Stimulated activated naive CD8-positive, alpha-beta T cell treated with anti-CD3 and anti-CD28 coated beads, Interleukin-15, amount 100 ng/mL, for 72 hours (primary cell): ENCODE measurements around the gene ZNF195.
"Not testable (repeated sequence)": the region's sequence is repeated elsewhere in the genome, so short reads cannot be mapped to it uniquely, and the experiment has no call there.

Experiments used
- ATAC-seq: fragments of 150-1000 bp; cut with Tn5 transposase; 2 replicates; pipeline ENCODE4 v1.10.0; 2021; ENCODE audit warnings: mild to moderate bottlenecking, moderate library complexity
- DNase-seq, 2 donors: peaks; one replicate each; pipeline ENCODE4 v3.0.0; 2021 to 2022
- H3K27ac Mint-ChIP-seq, 2 donors: one replicate each; pipeline ENCODE4 v1.8.0; 2022; ENCODE audit warnings: mild to moderate bottlenecking in 2 of 2, mixed read lengths in 2 of 2, moderate library complexity in 2 of 2
- H3K27me3 Mint-ChIP-seq: one replicate; pipeline ENCODE4 v1.8.0; 2022; ENCODE audit warnings: mixed read lengths
- H3K4me1 Mint-ChIP-seq: one replicate; pipeline ENCODE4 v1.8.0; 2022; ENCODE audit warnings: mild to moderate bottlenecking, mixed read lengths
- H3K4me3 Mint-ChIP-seq, 2 donors: one replicate each; pipeline ENCODE4 v1.8.0; 2022; ENCODE audit warnings: mild to moderate bottlenecking in 2 of 2, mixed read lengths in 2 of 2, moderate library complexity in 1 of 2
- H3K9me3 Mint-ChIP-seq, 2 donors: one replicate each; pipeline ENCODE4 v1.8.0; 2022; ENCODE audit warnings: mixed read lengths in 2 of 2

The ZNF195 gene

GRCh38 chr11:3408058-3408605 lies 29.2 kb upstream of the ZNF195 start:
- ATAC-seq, H3K4me1 Mint-ChIP-seq, DNase-seq, H3K27me3 Mint-ChIP-seq, H3K27ac Mint-ChIP-seq, H3K4me3 Mint-ChIP-seq, H3K9me3 Mint-ChIP-seq: not testable (repeated sequence)

- H3K9me3 Mint-ChIP-seq, H3K4me1 Mint-ChIP-seq, H3K27me3 Mint-ChIP-seq, DNase-seq, ATAC-seq, H3K4me3 Mint-ChIP-seq, H3K27ac Mint-ChIP-seq: not testable (repeated sequence)
These were observed 28.0 kb upstream of the ZNF195 start for GRCh38 chr11:3406937-3407336.

GRCh38 chr11:3406223-3406875 lies 27.4 kb upstream of the ZNF195 start:
- not testable (repeated sequence) for DNase-seq, ATAC-seq, H3K9me3 Mint-ChIP-seq, H3K4me3 Mint-ChIP-seq, H3K4me1 Mint-ChIP-seq, H3K27me3 Mint-ChIP-seq, H3K27ac Mint-ChIP-seq

GRCh38 chr11:3404076-3404925 lies 25.4 kb upstream of the ZNF195 start:
- H3K9me3 Mint-ChIP-seq, H3K4me1 Mint-ChIP-seq, H3K27me3 Mint-ChIP-seq, H3K4me3 Mint-ChIP-seq, DNase-seq, ATAC-seq: not testable (repeated sequence)
- H3K27ac Mint-ChIP-seq = peak overlapping the region in 1 of 2 donors; percentile 27

- ATAC-seq, H3K9me3 Mint-ChIP-seq, H3K27me3 Mint-ChIP-seq, H3K4me3 Mint-ChIP-seq, DNase-seq, H3K27ac Mint-ChIP-seq, H3K4me1 Mint-ChIP-seq: not testable (repeated sequence)
These were observed 23.9 kb upstream of the ZNF195 start for GRCh38 chr11:3402861-3403250.

- DNase-seq, H3K27me3 Mint-ChIP-seq, H3K27ac Mint-ChIP-seq, ATAC-seq, H3K4me3 Mint-ChIP-seq, H3K9me3 Mint-ChIP-seq, H3K4me1 Mint-ChIP-seq: not testable (repeated sequence)
These were observed 23.4 kb upstream of the ZNF195 start for GRCh38 chr11:3402181-3402860.

- not testable (repeated sequence) for H3K4me3 Mint-ChIP-seq, H3K27ac Mint-ChIP-seq, ATAC-seq, DNase-seq, H3K27me3 Mint-ChIP-seq, H3K4me1 Mint-ChIP-seq, H3K9me3 Mint-ChIP-seq
These were observed 22.1 kb upstream of the ZNF195 start for GRCh38 chr11:3401052-3401451.

- H3K4me1 Mint-ChIP-seq, ATAC-seq, H3K4me3 Mint-ChIP-seq, H3K9me3 Mint-ChIP-seq, H3K27ac Mint-ChIP-seq, DNase-seq: not testable (repeated sequence)
- H3K27me3 Mint-ChIP-seq = peaks cover 12% of the 10 kb centered on the region
These were observed 19.6 kb upstream of the ZNF195 start for GRCh38 chr11:3398509-3398908.

GRCh38 chr11:3398106-3398505 lies 19.2 kb upstream of the ZNF195 start:
- H3K27me3 Mint-ChIP-seq = peaks cover 16% of the 10 kb centered on the region
- not testable (repeated sequence) for DNase-seq, ATAC-seq, H3K9me3 Mint-ChIP-seq, H3K4me3 Mint-ChIP-seq, H3K4me1 Mint-ChIP-seq, H3K27ac Mint-ChIP-seq

GRCh38 chr11:3397210-3397609 lies 18.3 kb upstream of the ZNF195 start:
- not testable (repeated sequence) for H3K4me3 Mint-ChIP-seq, H3K4me1 Mint-ChIP-seq, H3K27ac Mint-ChIP-seq, DNase-seq, ATAC-seq, H3K9me3 Mint-ChIP-seq
- peaks cover 24% of the 10 kb centered on the region for H3K27me3 Mint-ChIP-seq

GRCh38 chr11:3395468-3395867 lies 16.5 kb upstream of the ZNF195 start:
- not testable (repeated sequence) for ATAC-seq, H3K27ac Mint-ChIP-seq
- peaks cover 35% of the 10 kb centered on the region for H3K27me3 Mint-ChIP-seq

GRCh38 chr11:3394956-3395355 lies 16.0 kb upstream of the ZNF195 start:
- ATAC-seq = not testable (repeated sequence)
- peaks cover 35% of the 10 kb centered on the region for H3K27me3 Mint-ChIP-seq

More at GRCh38 chr11:3395468-3395867, 16.5 kb upstream of the ZNF195 start:
- H3K9me3 Mint-ChIP-seq, DNase-seq, H3K4me1 Mint-ChIP-seq, H3K4me3 Mint-ChIP-seq: not testable (repeated sequence)

GRCh38 chr11:3393450-3393849 lies 14.5 kb upstream of the ZNF195 start:
- not testable (repeated sequence) for H3K4me3 Mint-ChIP-seq, H3K9me3 Mint-ChIP-seq, DNase-seq, ATAC-seq, H3K4me1 Mint-ChIP-seq, H3K27ac Mint-ChIP-seq
- H3K27me3 Mint-ChIP-seq = peaks cover 35% of the 10 kb centered on the region

More at GRCh38 chr11:3394956-3395355, 16.0 kb upstream of the ZNF195 start:
- H3K4me3 Mint-ChIP-seq, DNase-seq, H3K27ac Mint-ChIP-seq, H3K9me3 Mint-ChIP-seq, H3K4me1 Mint-ChIP-seq: not testable (repeated sequence)

GRCh38 chr11:3382613-3383285 lies 3.8 kb upstream of the ZNF195 start:
- DNase-seq (no peak), ATAC-seq (no peak)
- no peak overlapping the region for H3K4me3 Mint-ChIP-seq
- no peaks in the 10 kb centered on the region for H3K27me3 Mint-ChIP-seq
- peaks cover 15% of the 10 kb centered on the region for H3K4me1 Mint-ChIP-seq
- peaks cover 0 to 4% of the 10 kb centered on the region in 2 donors for H3K9me3 Mint-ChIP-seq
- no peak overlapping the region for H3K27ac Mint-ChIP-seq

GRCh38 chr11:3381794-3382193 lies 2.8 kb upstream of the ZNF195 start:
- Mint-ChIP-seq H3K4me1 (peaks cover 25% of the 10 kb centered on the region), H3K27ac (no peak overlapping the region), H3K9me3 (peaks cover 0 to 4% of the 10 kb centered on the region in 2 donors), H3K4me3 (no peak overlapping the region), H3K27me3 (no peaks in the 10 kb centered on the region)
- ATAC-seq = no peak
- DNase-seq = no peak
